WTC11 (cell line): ENCODE measurements around the gene ATP13A2. TPM values are rescaled to one million over a fixed set of nuclear protein-coding genes. Genes with fewer than 3 reads are reported as not detected.

Experiments
- ATAC-seq: fragments of 200-7000 bp; cut with Tn5 transposase; 2 replicates; pipeline ENCODE4 v1.10.0; 2021; ENCODE audit warnings: mild to moderate bottlenecking, moderate library complexity
- CTCF ChIA-PET: fragments of 300-600 bp; sonication (Branson Sonifier 250); formaldehyde crosslinking; loops from one replicate; lab custom pipeline; 2021; ENCODE audit warnings: antibody characterized with exemption; lab: Charles Lee
- POLR2A ChIA-PET: fragments of 350-600 bp; sonication (Branson Sonifier 250); formaldehyde crosslinking; loops from one replicate; lab custom pipeline; 2021; ENCODE audit warnings: antibody characterized with exemption; lab: Charles Lee
- DNase-seq: peaks from one replicate; pipeline ENCODE4 v3.0.0; 2021; ENCODE audit warnings: low spot score
- H3K27ac Mint-ChIP-seq: 2 replicates; pipeline ENCODE4 v1.8.0; 2021; ENCODE audit warnings: mixed read lengths
- H3K27me3 Mint-ChIP-seq: 2 replicates; pipeline ENCODE4 v1.8.0; 2021; ENCODE audit warnings: low read depth, mild to moderate bottlenecking, moderate library complexity, mixed read lengths
- H3K36me3 Mint-ChIP-seq: 2 replicates; pipeline ENCODE4 v1.8.0; 2021; ENCODE audit warnings: mixed read lengths
- H3K4me1 Mint-ChIP-seq: 2 replicates; pipeline ENCODE4 v1.8.0; 2022; ENCODE audit warnings: mixed read lengths
- H3K4me3 Mint-ChIP-seq: 2 replicates; pipeline ENCODE4 v1.8.0; 2021; ENCODE audit warnings: mild to moderate bottlenecking, moderate library complexity, mixed read lengths
- H3K9me3 Mint-ChIP-seq: 2 replicates; pipeline ENCODE4 v1.8.0; 2021; ENCODE audit warnings: mixed read lengths
- ELF4 ChIP-seq: sonication (generic); formaldehyde crosslinking; IDR thresholded peaks from 2 replicates; pipeline ENCODE4 v1.8.1; 2022; ENCODE audit warnings: low read depth, mild to moderate bottlenecking, moderate library complexity, missing genetic modification reagents
- ETV6 ChIP-seq: sonication (generic); formaldehyde crosslinking; IDR thresholded peaks from 2 replicates; pipeline ENCODE4 v1.8.1; 2022; ENCODE audit warnings: mild to moderate bottlenecking, missing genetic modification reagents
- FOXJ3 ChIP-seq: sonication (generic); formaldehyde crosslinking; IDR thresholded peaks from 2 replicates; pipeline ENCODE4 v1.9.0; 2021; ENCODE audit warnings: missing genetic modification reagents, mild to moderate bottlenecking, borderline replicate concordance
- FOXP1 ChIP-seq: sonication (generic); formaldehyde crosslinking; IDR thresholded peaks from 2 replicates; pipeline ENCODE4 v1.8.0; 2022; ENCODE audit warnings: missing genetic modification reagents, mild to moderate bottlenecking, moderate library complexity, borderline replicate concordance
- GRHL2 ChIP-seq: fragments of 250-450 bp; sonication (Bioruptor Pico); IDR thresholded peaks from 2 replicates; pipeline ENCODE4 v1.8.0; 2022; ENCODE audit warnings: mild to moderate bottlenecking, moderate library complexity; ENCODE audit not compliant: insufficient replicate concordance, severe bottlenecking
- GTF2I ChIP-seq: fragments of 250-450 bp; sonication (Bioruptor Pico); conservative IDR thresholded peaks from 2 replicates; pipeline ENCODE4 v1.4.0; 2021; ENCODE audit warnings: mild to moderate bottlenecking
- HMGA2 ChIP-seq: fragments of 250-450 bp; sonication (Bioruptor Pico); IDR thresholded peaks from 2 replicates; pipeline ENCODE4 v1.4.0; 2021; ENCODE audit warnings: mild to moderate bottlenecking, moderate library complexity
- NFE2L1 ChIP-seq: sonication (generic); formaldehyde crosslinking; IDR thresholded peaks from 2 replicates; pipeline ENCODE4 v1.8.1; 2023; ENCODE audit warnings: missing genetic modification reagents
- NR1H2 ChIP-seq: sonication (generic); formaldehyde crosslinking; IDR thresholded peaks from 2 replicates; pipeline ENCODE4 v1.9.0; 2021; ENCODE audit warnings: mild to moderate bottlenecking, moderate library complexity, missing genetic modification reagents
- OVOL2 ChIP-seq: fragments of 250-450 bp; sonication (Bioruptor Pico); IDR thresholded peaks from 2 replicates; pipeline ENCODE4 v1.9.0; 2021; ENCODE audit warnings: mild to moderate bottlenecking, borderline replicate concordance
- PRRX2 ChIP-seq: fragments of 250-450 bp; sonication (Bioruptor Pico); IDR thresholded peaks from 2 replicates; pipeline ENCODE4 v1.8.0; 2021; ENCODE audit warnings: mild to moderate bottlenecking
- SOX15 ChIP-seq: fragments of 250-450 bp; sonication (Bioruptor Pico); IDR thresholded peaks from 2 replicates; pipeline ENCODE4 v1.9.0; 2021; ENCODE audit warnings: mild to moderate bottlenecking
- ZNF121 ChIP-seq: sonication (generic); formaldehyde crosslinking; IDR thresholded peaks from 2 replicates; pipeline ENCODE4 v1.8.0; 2023; ENCODE audit warnings: missing genetic modification reagents
- ZNF138 ChIP-seq: sonication (generic); formaldehyde crosslinking; conservative IDR thresholded peaks from 2 replicates; pipeline ENCODE4 v1.8.1; 2022; ENCODE audit warnings: mild to moderate bottlenecking, moderate library complexity, missing genetic modification reagents
- ZNF263 ChIP-seq: sonication (generic); formaldehyde crosslinking; IDR thresholded peaks from 2 replicates; pipeline ENCODE4 v1.8.1; 2022; ENCODE audit warnings: low read depth, mild to moderate bottlenecking, moderate library complexity, missing genetic modification reagents
- total RNA-seq: library from RNA; stranded (reverse); gene quantifications from 3 replicates; pipeline ENCODE4 v1.2.3, GENCODE V29; 2021
- TF ChIP-seq, protein P1 (sequence below): sonication (generic); formaldehyde crosslinking; IDR thresholded peaks from 2 replicates; pipeline ENCODE4 v1.8.1; 2023; ENCODE audit warnings: mild to moderate bottlenecking, missing genetic modification reagents
- TF ChIP-seq, protein P2 (sequence below): fragments of 250-450 bp; sonication (Bioruptor Pico); IDR thresholded peaks from 2 replicates; pipeline ENCODE4 v1.9.0; 2021; ENCODE audit warnings: mild to moderate bottlenecking, borderline replicate concordance
- TF ChIP-seq, protein P3 (sequence below): sonication (generic); formaldehyde crosslinking; IDR thresholded peaks from 2 replicates; pipeline ENCODE4 v1.8.1; 2023; ENCODE audit warnings: mild to moderate bottlenecking, missing genetic modification reagents
- TF ChIP-seq, protein P4 (sequence below): sonication (generic); formaldehyde crosslinking; IDR thresholded peaks from 2 replicates; pipeline ENCODE4 v1.8.1; 2023; ENCODE audit warnings: mild to moderate bottlenecking, missing genetic modification reagents, moderate library complexity
- TF ChIP-seq, protein P5 (sequence below): sonication (generic); formaldehyde crosslinking; IDR thresholded peaks from 2 replicates; pipeline ENCODE4 v1.8.0; 2023; ENCODE audit warnings: mild to moderate bottlenecking, missing genetic modification reagents
- TF ChIP-seq, protein P6 (sequence below): fragments of 250-450 bp; sonication (Bioruptor Pico); conservative IDR thresholded peaks from 2 replicates; pipeline ENCODE4 v1.9.0; 2021; ENCODE audit warnings: mild to moderate bottlenecking
- TF ChIP-seq, protein P7 (sequence below): fragments of 250-450 bp; sonication (Bioruptor Pico); IDR thresholded peaks from 2 replicates; pipeline ENCODE4 v2.1.2; 2022; ENCODE audit warnings: mild to moderate bottlenecking, moderate library complexity

ATP13A2 gene
- total RNA-seq, 1 experiment from 2014 or later = 95.9 TPM

DNA sequence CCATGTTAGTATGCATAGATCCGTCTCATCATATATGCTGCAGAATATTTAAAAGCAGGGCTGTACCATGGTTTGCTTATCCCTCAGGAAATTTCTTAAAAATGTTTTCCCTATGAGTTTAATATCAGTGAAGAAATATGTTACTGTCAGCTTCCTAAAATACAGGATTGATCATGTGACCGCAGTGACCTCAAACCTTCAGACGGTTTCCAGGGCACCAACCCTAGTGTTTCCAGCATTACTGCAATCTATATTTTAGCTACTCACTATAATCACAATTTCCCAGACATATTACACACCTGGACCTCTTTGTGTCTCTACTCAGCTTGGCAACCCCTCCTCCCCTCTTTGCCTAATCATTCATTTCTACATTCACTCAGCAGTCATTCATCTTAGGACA is 49.8 kb upstream of the ATP13A2 start (continued):
- TF ChIP-seq FOXP1 (CRISPR knock-in tag) (no peak), PRRX2 (no peak), GTF2I (CRISPR knock-in tag) (no peak), FOXJ3 (no peak), ZNF138 (CRISPR knock-in tag) (no peak)
- TF ChIP-seq, protein P1, sequence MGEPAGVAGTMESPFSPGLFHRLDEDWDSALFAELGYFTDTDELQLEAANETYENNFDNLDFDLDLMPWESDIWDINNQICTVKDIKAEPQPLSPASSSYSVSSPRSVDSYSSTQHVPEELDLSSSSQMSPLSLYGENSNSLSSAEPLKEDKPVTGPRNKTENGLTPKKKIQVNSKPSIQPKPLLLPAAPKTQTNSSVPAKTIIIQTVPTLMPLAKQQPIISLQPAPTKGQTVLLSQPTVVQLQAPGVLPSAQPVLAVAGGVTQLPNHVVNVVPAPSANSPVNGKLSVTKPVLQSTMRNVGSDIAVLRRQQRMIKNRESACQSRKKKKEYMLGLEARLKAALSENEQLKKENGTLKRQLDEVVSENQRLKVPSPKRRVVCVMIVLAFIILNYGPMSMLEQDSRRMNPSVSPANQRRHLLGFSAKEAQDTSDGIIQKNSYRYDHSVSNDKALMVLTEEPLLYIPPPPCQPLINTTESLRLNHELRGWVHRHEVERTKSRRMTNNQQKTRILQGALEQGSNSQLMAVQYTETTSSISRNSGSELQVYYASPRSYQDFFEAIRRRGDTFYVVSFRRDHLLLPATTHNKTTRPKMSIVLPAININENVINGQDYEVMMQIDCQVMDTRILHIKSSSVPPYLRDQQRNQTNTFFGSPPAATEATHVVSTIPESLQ (CRISPR knock-in tag) = no peak
- TF ChIP-seq, protein P2, sequence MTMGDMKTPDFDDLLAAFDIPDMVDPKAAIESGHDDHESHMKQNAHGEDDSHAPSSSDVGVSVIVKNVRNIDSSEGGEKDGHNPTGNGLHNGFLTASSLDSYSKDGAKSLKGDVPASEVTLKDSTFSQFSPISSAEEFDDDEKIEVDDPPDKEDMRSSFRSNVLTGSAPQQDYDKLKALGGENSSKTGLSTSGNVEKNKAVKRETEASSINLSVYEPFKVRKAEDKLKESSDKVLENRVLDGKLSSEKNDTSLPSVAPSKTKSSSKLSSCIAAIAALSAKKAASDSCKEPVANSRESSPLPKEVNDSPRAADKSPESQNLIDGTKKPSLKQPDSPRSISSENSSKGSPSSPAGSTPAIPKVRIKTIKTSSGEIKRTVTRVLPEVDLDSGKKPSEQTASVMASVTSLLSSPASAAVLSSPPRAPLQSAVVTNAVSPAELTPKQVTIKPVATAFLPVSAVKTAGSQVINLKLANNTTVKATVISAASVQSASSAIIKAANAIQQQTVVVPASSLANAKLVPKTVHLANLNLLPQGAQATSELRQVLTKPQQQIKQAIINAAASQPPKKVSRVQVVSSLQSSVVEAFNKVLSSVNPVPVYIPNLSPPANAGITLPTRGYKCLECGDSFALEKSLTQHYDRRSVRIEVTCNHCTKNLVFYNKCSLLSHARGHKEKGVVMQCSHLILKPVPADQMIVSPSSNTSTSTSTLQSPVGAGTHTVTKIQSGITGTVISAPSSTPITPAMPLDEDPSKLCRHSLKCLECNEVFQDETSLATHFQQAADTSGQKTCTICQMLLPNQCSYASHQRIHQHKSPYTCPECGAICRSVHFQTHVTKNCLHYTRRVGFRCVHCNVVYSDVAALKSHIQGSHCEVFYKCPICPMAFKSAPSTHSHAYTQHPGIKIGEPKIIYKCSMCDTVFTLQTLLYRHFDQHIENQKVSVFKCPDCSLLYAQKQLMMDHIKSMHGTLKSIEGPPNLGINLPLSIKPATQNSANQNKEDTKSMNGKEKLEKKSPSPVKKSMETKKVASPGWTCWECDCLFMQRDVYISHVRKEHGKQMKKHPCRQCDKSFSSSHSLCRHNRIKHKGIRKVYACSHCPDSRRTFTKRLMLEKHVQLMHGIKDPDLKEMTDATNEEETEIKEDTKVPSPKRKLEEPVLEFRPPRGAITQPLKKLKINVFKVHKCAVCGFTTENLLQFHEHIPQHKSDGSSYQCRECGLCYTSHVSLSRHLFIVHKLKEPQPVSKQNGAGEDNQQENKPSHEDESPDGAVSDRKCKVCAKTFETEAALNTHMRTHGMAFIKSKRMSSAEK (CRISPR knock-in tag) = no peak

DNA sequence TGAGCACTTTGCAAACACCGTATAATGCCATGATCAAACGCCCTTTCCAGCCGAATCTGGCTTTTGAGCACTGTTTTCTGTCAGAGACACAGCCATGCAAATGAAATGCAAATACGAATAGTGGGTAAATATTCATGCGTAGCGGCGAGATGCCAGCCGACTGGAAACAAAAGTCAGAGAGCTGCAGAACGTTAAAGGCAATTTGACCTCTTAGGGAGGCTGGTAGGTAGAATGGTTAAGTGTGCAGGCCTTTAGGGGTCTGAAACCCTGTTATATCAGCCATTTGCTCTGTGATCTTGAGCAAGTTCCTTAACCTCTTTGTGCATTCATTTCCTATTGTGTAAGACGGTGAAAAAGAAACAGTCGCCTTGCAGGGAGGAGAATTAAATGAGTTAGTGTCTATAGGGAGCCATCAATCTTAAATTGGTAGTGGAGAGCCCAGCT is 48.6 kb upstream of the ATP13A2 start:
- ATAC-seq = no peak; the same call in 1 of the 2 replicates
- H3K4me1 Mint-ChIP-seq = peaks cover 39% of the 10 kb centered on the region
- DNase-seq = no peak
- ChIA-PET POLR2A (no interaction called here), CTCF (interaction anchor here (0.6 to 2.8 kb wide), 21 partner anchors 10 to 454 kb away, joined by 3 to 24 read pairs (median 4); partner anchors contain the start of genes PADI2 and PADI3)
- no peaks in the 10 kb centered on the region for H3K27me3 Mint-ChIP-seq
- H3K36me3 Mint-ChIP-seq = no peaks in the 10 kb centered on the region
- peak overlapping the region; percentile 30 for H3K27ac Mint-ChIP-seq
- H3K9me3 Mint-ChIP-seq = peaks cover 6% of the 10 kb centered on the region; the same call in 1 of the 2 replicates
- H3K4me3 Mint-ChIP-seq = peak overlapping the region; percentile 4; the same call in 1 of the 2 replicates
- no peak for TF ChIP-seq NR1H2 (CRISPR knock-in tag)
- TF ChIP-seq, protein P3, sequence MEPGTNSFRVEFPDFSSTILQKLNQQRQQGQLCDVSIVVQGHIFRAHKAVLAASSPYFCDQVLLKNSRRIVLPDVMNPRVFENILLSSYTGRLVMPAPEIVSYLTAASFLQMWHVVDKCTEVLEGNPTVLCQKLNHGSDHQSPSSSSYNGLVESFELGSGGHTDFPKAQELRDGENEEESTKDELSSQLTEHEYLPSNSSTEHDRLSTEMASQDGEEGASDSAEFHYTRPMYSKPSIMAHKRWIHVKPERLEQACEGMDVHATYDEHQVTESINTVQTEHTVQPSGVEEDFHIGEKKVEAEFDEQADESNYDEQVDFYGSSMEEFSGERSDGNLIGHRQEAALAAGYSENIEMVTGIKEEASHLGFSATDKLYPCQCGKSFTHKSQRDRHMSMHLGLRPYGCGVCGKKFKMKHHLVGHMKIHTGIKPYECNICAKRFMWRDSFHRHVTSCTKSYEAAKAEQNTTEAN (CRISPR knock-in tag) = no peak
- TF ChIP-seq SOX15 (CRISPR knock-in tag) = no peak
- TF ChIP-seq, protein P4, sequence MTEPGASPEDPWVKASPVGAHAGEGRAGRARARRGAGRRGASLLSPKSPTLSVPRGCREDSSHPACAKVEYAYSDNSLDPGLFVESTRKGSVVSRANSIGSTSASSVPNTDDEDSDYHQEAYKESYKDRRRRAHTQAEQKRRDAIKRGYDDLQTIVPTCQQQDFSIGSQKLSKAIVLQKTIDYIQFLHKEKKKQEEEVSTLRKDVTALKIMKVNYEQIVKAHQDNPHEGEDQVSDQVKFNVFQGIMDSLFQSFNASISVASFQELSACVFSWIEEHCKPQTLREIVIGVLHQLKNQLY (CRISPR knock-in tag) = no peak
- no peak for TF ChIP-seq HMGA2
- TF ChIP-seq GRHL2 = no peak
- TF ChIP-seq, protein P5, sequence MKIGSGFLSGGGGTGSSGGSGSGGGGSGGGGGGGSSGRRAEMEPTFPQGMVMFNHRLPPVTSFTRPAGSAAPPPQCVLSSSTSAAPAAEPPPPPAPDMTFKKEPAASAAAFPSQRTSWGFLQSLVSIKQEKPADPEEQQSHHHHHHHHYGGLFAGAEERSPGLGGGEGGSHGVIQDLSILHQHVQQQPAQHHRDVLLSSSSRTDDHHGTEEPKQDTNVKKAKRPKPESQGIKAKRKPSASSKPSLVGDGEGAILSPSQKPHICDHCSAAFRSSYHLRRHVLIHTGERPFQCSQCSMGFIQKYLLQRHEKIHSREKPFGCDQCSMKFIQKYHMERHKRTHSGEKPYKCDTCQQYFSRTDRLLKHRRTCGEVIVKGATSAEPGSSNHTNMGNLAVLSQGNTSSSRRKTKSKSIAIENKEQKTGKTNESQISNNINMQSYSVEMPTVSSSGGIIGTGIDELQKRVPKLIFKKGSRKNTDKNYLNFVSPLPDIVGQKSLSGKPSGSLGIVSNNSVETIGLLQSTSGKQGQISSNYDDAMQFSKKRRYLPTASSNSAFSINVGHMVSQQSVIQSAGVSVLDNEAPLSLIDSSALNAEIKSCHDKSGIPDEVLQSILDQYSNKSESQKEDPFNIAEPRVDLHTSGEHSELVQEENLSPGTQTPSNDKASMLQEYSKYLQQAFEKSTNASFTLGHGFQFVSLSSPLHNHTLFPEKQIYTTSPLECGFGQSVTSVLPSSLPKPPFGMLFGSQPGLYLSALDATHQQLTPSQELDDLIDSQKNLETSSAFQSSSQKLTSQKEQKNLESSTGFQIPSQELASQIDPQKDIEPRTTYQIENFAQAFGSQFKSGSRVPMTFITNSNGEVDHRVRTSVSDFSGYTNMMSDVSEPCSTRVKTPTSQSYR = no peak
- TF ChIP-seq ELF4 = no peak
- no peak for TF ChIP-seq ZNF263 (CRISPR knock-in tag)
- TF ChIP-seq, protein P6, sequence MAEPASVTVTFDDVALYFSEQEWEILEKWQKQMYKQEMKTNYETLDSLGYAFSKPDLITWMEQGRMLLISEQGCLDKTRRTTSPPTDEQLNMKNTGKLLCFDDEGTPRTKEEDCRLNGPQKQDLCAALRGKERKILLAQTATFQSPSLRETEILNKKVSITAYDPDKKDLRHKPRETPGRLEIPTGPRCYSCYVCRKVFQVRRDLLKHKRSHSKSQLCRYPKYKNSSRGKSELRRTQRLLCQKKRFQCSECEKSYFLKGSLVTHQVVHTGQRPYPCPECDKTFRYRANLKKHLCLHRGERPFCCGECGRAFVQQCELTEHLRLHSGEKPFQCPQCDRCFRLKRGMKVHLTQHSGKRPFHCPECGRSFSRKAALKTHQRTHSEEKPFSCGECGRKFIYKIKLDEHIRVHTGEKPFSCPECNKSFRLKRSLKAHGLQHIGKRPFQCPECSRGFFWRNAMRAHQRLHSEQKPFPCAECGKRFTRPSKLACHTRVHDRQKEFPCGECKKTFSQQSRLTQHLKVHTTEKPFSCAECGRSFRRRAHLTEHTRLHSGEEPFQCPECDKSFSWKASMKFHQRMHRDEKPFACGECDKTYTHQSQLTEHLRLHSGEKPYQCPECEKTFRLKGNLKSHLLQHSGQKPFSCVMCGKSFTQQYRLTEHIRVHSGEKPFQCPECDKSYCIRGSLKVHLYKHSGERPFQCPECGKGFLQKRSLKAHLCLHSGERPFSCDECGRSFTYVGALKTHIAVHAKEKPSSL = no peak
- no peak for TF ChIP-seq NFE2L1 (CRISPR knock-in tag)
- no peak for TF ChIP-seq OVOL2
- no peak for TF ChIP-seq ETV6 (CRISPR knock-in tag)
- no peak for TF ChIP-seq ZNF121 (CRISPR knock-in tag)
- TF ChIP-seq, protein P7, sequence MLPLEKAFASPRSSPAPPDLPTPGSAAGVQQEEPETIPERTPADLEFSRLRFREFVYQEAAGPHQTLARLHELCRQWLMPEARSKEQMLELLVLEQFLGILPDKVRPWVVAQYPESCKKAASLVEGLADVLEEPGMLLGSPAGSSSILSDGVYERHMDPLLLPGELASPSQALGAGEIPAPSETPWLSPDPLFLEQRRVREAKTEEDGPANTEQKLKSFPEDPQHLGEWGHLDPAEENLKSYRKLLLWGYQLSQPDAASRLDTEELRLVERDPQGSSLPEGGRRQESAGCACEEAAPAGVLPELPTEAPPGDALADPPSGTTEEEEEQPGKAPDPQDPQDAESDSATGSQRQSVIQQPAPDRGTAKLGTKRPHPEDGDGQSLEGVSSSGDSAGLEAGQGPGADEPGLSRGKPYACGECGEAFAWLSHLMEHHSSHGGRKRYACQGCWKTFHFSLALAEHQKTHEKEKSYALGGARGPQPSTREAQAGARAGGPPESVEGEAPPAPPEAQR (CRISPR knock-in tag) = no peak
